NCI-H1092 (cell line): Measurements from ENCODE around the gene PCDHGA7.
"Not testable (repeated sequence)": the region's sequence is repeated elsewhere in the genome, so short reads cannot be mapped to it uniquely, and the experiment has no call there.

ENCODE experiments used
- DNase-seq: peaks from one replicate; lab custom pipeline; 2025; lab: John Stamatoyannopoulos, UW

PCDHGA7 gene

GRCh38 chr5:141430332-141431113, 48.0 kb downstream of the PCDHGA7 start, which contains the start of gene PCDHGA12:
Gene PCDHGA12, plus strand, starts transcription at chr5:141430507. Its CDS starts 253 bp downstream, at chr5:141430760.
- DNase-seq, result no peak

GRCh38 chr5:141431286-141431685, 48.7 kb downstream of the PCDHGA7 start:
- DNase-seq, result no peak

- DNase-seq, result not testable (repeated sequence)
These were observed 49.8 kb downstream of the PCDHGA7 start for GRCh38 chr5:141432308-141432707.

- DNase-seq, result not testable (repeated sequence)
These were observed 50.2 kb downstream of the PCDHGA7 start for GRCh38 chr5:141432726-141433125.

- DNase-seq, result no peak
These were observed 51.5 kb downstream of the PCDHGA7 start for GRCh38 chr5:141434006-141434405.
